Lower lobe of right lung (tissue), 2 donors: ENCODE data around the gene TMEM9B. TPM values are rescaled to one million over a fixed set of nuclear protein-coding genes. Genes with fewer than 3 reads are reported as not detected.
A peak's percentile ranks its signal among the peaks of the same experiment; 100 is the strongest.

Experiments
- ATAC-seq, 2 donors: fragments of 200-7000 bp; cut with Tn5 transposase; one replicate each; pipeline ENCODE4 v1.9.1; 2020 to 2022; ENCODE audit warnings: mild to moderate bottlenecking in 2 of 2, moderate library complexity in 2 of 2
- DNase-seq: peaks from one replicate; pipeline ENCODE4 v3.0.0-alpha.2; 2020
- H3K27ac ChIP-seq: fragments of 200-600 bp; one replicate; pipeline ENCODE4 v1.8.0; 2022
- H3K27me3 ChIP-seq: fragments of 200-600 bp; one replicate; pipeline ENCODE4 v1.8.0; 2022; ENCODE audit warnings: low read depth
- H3K36me3 ChIP-seq: fragments of 200-600 bp; one replicate; pipeline ENCODE4 v1.8.0; 2022; ENCODE audit warnings: mild to moderate bottlenecking
- H3K4me1 ChIP-seq: fragments of 200-600 bp; one replicate; pipeline ENCODE4 v1.8.0; 2022
- H3K4me3 ChIP-seq: fragments of 200-600 bp; one replicate; pipeline ENCODE4 v1.8.0; 2022; ENCODE audit warnings: mild to moderate bottlenecking
- H3K9me3 ChIP-seq: fragments of 200-600 bp; one replicate; pipeline ENCODE4 v1.8.0; 2022
- CTCF ChIP-seq: fragments of 200-600 bp; IDR thresholded peaks from one replicate; pipeline ENCODE4 v1.8.0; 2022; ENCODE audit warnings: antibody characterized with exemption, mild to moderate bottlenecking
- intact Hi-C: fragments of 100-400 bp; cut with DNase I; formaldehyde crosslinking; loops from one replicate; pipeline ENCODE4 v1.11.0; 2022
- total RNA-seq: library from RNA; stranded (reverse); fragmentation: NEBNext Ultra II Directional; extraction: Animal tissue kit (Norgen Biotek cat#: 25700); gene quantifications from one replicate; pipeline ENCODE4 v1.2.1, GENCODE V29; 2021
- donor health status: DM: no; HTN: yes; CAD: no; lungs with severe emphysema.

Gene TMEM9B
- total RNA-seq, 1 donor from 2014 or later, result 57.7 TPM

GRCh38 chr11:8971196-8971923 is 7.1 kb upstream of the TMEM9B start:
- DNase-seq (no peak), ATAC-seq (no peak)
- H3K4me1 ChIP-seq, result no peaks in the 10 kb centered on the region
- TF ChIP-seq CTCF, result no peak
- no peaks in the 10 kb centered on the region for H3K36me3 ChIP-seq
- no peak overlapping the region for H3K4me3 ChIP-seq
- H3K9me3 ChIP-seq, result no peaks in the 10 kb centered on the region
- intact Hi-C loops, result no loop called here
- no peak overlapping the region for H3K27ac ChIP-seq
- no peaks in the 10 kb centered on the region for H3K27me3 ChIP-seq

DNA sequence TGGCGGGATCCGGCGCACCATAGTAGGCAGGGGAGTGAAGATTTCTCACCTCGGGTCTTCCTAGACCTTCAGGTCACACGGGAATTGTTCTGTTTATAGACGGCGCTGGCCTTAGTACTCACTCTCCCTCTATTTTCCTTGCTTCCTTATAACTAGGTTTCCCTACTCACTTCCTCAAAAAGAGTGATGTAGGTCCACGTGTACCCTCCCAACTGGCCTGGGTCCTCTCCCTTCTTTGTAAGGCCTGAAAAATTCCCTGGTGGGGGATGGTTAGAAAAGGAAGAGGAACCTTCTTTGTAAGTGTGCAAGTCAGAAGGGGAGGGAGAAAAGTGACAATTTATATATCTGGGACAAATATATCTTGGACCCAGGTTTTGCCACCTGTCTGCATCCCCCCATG is 2.9 kb upstream of the TMEM9B start:
- intact Hi-C loops, result no loop called here
- TF ChIP-seq CTCF, result no peak
- ATAC-seq (no peak), DNase-seq (no peak)
- no peaks in the 10 kb centered on the region for H3K27me3 ChIP-seq
- H3K4me3 ChIP-seq, result no peak overlapping the region
- H3K9me3 ChIP-seq, result no peaks in the 10 kb centered on the region
- peaks cover 23% of the 10 kb centered on the region for H3K4me1 ChIP-seq
- H3K36me3 ChIP-seq, result no peaks in the 10 kb centered on the region
- H3K27ac ChIP-seq, result no peak overlapping the region

DNA sequence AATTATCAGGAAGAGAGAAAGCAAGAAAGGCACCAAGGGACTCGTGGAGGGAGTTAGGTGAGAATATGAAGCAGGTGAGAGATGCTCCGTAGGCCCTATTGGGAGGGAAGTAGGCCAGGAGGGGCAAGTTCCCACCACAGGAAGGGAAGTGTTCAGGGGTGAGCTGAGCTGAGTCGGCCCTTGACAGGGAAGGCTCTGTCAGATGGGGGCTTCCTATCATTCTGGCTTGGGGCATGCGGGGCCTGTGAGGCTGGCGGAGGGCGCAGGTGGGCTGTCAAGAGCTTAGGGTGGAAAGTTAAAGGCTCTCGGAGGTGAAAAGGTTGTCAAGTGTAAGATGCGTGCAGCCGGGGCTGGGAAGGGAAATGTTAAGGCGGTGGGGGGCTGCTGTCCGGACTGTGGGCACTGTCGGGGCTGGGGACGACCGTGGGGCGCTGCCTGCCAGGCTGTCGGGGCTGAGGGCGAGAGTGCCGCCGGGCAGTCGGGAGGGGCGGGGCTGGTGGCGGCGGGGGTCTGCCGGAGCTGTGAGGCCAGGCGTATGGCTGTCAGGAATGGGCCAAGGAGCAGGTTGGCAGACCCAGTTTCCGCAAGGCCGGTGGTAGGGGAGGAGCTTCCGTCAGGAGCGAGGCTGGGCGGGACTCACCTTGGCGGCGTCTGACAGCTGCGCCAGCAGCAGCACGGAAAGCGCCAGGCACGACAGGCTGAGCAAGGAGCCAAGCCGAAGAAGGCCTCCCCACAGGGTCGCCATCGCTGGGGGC is 496 bp downstream of the TMEM9B start:
- Histone ChIP-seq H3K36me3 (peaks cover 7% of the 10 kb centered on the region), H3K4me3 (peak overlapping the region; percentile 80), H3K27me3 (no peaks in the 10 kb centered on the region), H3K9me3 (no peaks in the 10 kb centered on the region), H3K4me1 (peaks cover 37% of the 10 kb centered on the region), H3K27ac (peak overlapping the region; percentile 97)
- intact Hi-C loops, result no loop called here
- TF ChIP-seq CTCF, result no peak
- DNase-seq, result peak; percentile 92
- ATAC-seq, result peak; percentile 88 to 91

GRCh38 chr11:8962841-8963240 is 1.4 kb downstream of the TMEM9B start:
- intact Hi-C loops, result no loop called here
- no peaks in the 10 kb centered on the region for H3K9me3 ChIP-seq
- peaks cover 39% of the 10 kb centered on the region for H3K4me1 ChIP-seq
- no peak for ATAC-seq
- no peak overlapping the region for H3K27ac ChIP-seq
- DNase-seq, result no peak
- H3K27me3 ChIP-seq, result no peaks in the 10 kb centered on the region
- peak overlapping the region; percentile 80 for H3K4me3 ChIP-seq
- no peak for TF ChIP-seq CTCF
- H3K36me3 ChIP-seq, result peaks cover 7% of the 10 kb centered on the region

GRCh38 chr11:8961401-8961800 is 2.8 kb downstream of the TMEM9B start:
- intact Hi-C loops, result no loop called here
- no peak overlapping the region for H3K27ac ChIP-seq
- DNase-seq, result no peak
- no peak for ATAC-seq
- TF ChIP-seq CTCF, result no peak
- H3K36me3 ChIP-seq, result peaks cover 17% of the 10 kb centered on the region
- H3K4me3 ChIP-seq, result no peak overlapping the region
- H3K9me3 ChIP-seq, result no peaks in the 10 kb centered on the region
- H3K4me1 ChIP-seq, result peaks cover 39% of the 10 kb centered on the region
- no peaks in the 10 kb centered on the region for H3K27me3 ChIP-seq
